Activated CD4-positive, alpha-beta T cell treated with anti-CD3 and anti-CD28 coated beads for 36 hours (primary cell): ENCODE data around the gene LRRC10B. TPM values are rescaled to one million over a fixed set of nuclear protein-coding genes. Genes with fewer than 3 reads are reported as not detected.
A peak's percentile ranks its signal among the peaks of the same experiment; 100 is the strongest.

ENCODE experiments used
- ATAC-seq: fragments of 200-7000 bp; cut with Tn5 transposase; one replicate; pipeline ENCODE4 v1.10.0; 2021; ENCODE audit warnings: mild to moderate bottlenecking, moderate library complexity
- CTCF ChIA-PET: fragments of 350-600 bp; sonication (Branson Sonifier 250); formaldehyde crosslinking; loops from one replicate; lab custom pipeline; 2021; ENCODE audit warnings: antibody characterized with exemption; lab: Charles Lee
- POLR2A ChIA-PET: fragments of 350-600 bp; sonication (Branson Sonifier 250); formaldehyde crosslinking; loops from one replicate; lab custom pipeline; 2021; ENCODE audit warnings: antibody characterized with exemption, inconsistent platforms; lab: Charles Lee
- DNase-seq: peaks from one replicate; pipeline ENCODE4 v3.0.0-alpha.2; 2020
- H3K27ac Mint-ChIP-seq: one replicate; pipeline ENCODE4 v1.8.0; 2021; ENCODE audit warnings: mixed read lengths
- H3K27me3 Mint-ChIP-seq: one replicate; pipeline ENCODE4 v1.8.0; 2021; ENCODE audit warnings: mixed read lengths
- H3K36me3 Mint-ChIP-seq: one replicate; pipeline ENCODE4 v1.8.0; 2021; ENCODE audit warnings: low read depth, mixed read lengths
- H3K4me1 Mint-ChIP-seq: one replicate; pipeline ENCODE4 v1.8.0; 2021; ENCODE audit warnings: mixed read lengths
- H3K4me3 Mint-ChIP-seq: one replicate; pipeline ENCODE4 v1.8.0; 2021; ENCODE audit warnings: mild to moderate bottlenecking, moderate library complexity, mixed read lengths
- H3K9me3 Mint-ChIP-seq: one replicate; pipeline ENCODE4 v1.8.0; 2021; ENCODE audit warnings: low read depth, mixed read lengths
- intact Hi-C, 2 experiments: fragments of 100-400 bp; cut with DNase I in 1 of 2; cut with micrococcal nuclease in 1 of 2; formaldehyde crosslinking; loops; one replicate each; pipeline versions ENCODE4 v1.14.2 to v1.15.1; 2022 to 2024; cut with DNase I, micrococcal nuclease
- total RNA-seq, 2 experiments: library from RNA; stranded (reverse); gene quantifications; one replicate each; pipeline ENCODE4 v1.2.3, GENCODE V29; 2021

LRRC10B gene
- total RNA-seq, 2 experiments from 2014 or later = not detected

- DNase-seq (no peak), ATAC-seq (no peak)
- H3K4me3 Mint-ChIP-seq = no peak overlapping the region
- no peaks in the 10 kb centered on the region for H3K36me3 Mint-ChIP-seq
- H3K9me3 Mint-ChIP-seq = no peaks in the 10 kb centered on the region
- ChIA-PET POLR2A (no interaction called here), CTCF (interaction anchor here (0.8 kb wide), 1 partner anchor 83 kb away, joined by 3 read pairs; no protein-coding TSS in a partner anchor)
- intact Hi-C loops = no loop called here
- H3K27me3 Mint-ChIP-seq = peaks cover 35% of the 10 kb centered on the region
- H3K4me1 Mint-ChIP-seq = peaks cover 10% of the 10 kb centered on the region
- H3K27ac Mint-ChIP-seq = no peak overlapping the region
Observed at GRCh38 chr11:61549662-61550568, 41.4 kb downstream of the LRRC10B start.

GRCh38 chr11:61550665-61551227 lies 42.2 kb downstream of the LRRC10B start:
- ATAC-seq = no peak
- CTCF ChIA-PET = no interaction called here

GRCh38 chr11:61551634-61552033 lies 43.1 kb downstream of the LRRC10B start:
- peaks cover 41% of the 10 kb centered on the region for H3K27me3 Mint-ChIP-seq
- CTCF ChIA-PET = no interaction called here
- intact Hi-C loops = no loop called here

More at GRCh38 chr11:61550665-61551227, 42.2 kb downstream of the LRRC10B start:
- no peak overlapping the region for H3K4me3 Mint-ChIP-seq
- POLR2A ChIA-PET = no interaction called here
- no peak overlapping the region for H3K27ac Mint-ChIP-seq
- H3K36me3 Mint-ChIP-seq = no peaks in the 10 kb centered on the region
- H3K4me1 Mint-ChIP-seq = peaks cover 10% of the 10 kb centered on the region
- no peak for DNase-seq
- H3K9me3 Mint-ChIP-seq = no peaks in the 10 kb centered on the region
- peaks cover 34% of the 10 kb centered on the region for H3K27me3 Mint-ChIP-seq
- intact Hi-C loops = no loop called here

GRCh38 chr11:61552108-61552635 lies 43.6 kb downstream of the LRRC10B start:
- Mint-ChIP-seq H3K36me3 (no peaks in the 10 kb centered on the region), H3K4me1 (peaks cover 10% of the 10 kb centered on the region), H3K4me3 (no peak overlapping the region), H3K9me3 (no peaks in the 10 kb centered on the region), H3K27ac (no peak overlapping the region), H3K27me3 (peaks cover 43% of the 10 kb centered on the region)
- ATAC-seq = no peak
- intact Hi-C loops = no loop called here
- POLR2A ChIA-PET = no interaction called here
- CTCF ChIA-PET = interaction anchor here (0.5 to 1.3 kb wide), 2 partner anchors 21 to 152 kb away, joined by 3 to 5 read pairs; no protein-coding TSS in a partner anchor
- DNase-seq = no peak

More at GRCh38 chr11:61551634-61552033, 43.1 kb downstream of the LRRC10B start:
- DNase-seq = no peak
- Mint-ChIP-seq H3K27ac (no peak overlapping the region), H3K4me3 (no peak overlapping the region), H3K36me3 (no peaks in the 10 kb centered on the region), H3K9me3 (no peaks in the 10 kb centered on the region), H3K4me1 (peaks cover 10% of the 10 kb centered on the region)
- ATAC-seq = no peak
- POLR2A ChIA-PET = no interaction called here

- ChIA-PET CTCF (interaction anchor here (0.5 to 1.3 kb wide), 2 partner anchors 22 to 750 kb away, joined by 4 to 5 read pairs; no protein-coding TSS in a partner anchor), POLR2A (interaction anchor here (0.7 kb wide), 1 partner anchor 425 kb away, joined by 3 read pairs; no protein-coding TSS in a partner anchor)
- ATAC-seq (no peak), DNase-seq (no peak)
- Mint-ChIP-seq H3K36me3 (no peaks in the 10 kb centered on the region), H3K27ac (no peak overlapping the region), H3K9me3 (no peaks in the 10 kb centered on the region), H3K4me3 (no peak overlapping the region), H3K27me3 (peaks cover 47% of the 10 kb centered on the region), H3K4me1 (peaks cover 10% of the 10 kb centered on the region)
- intact Hi-C loops = no loop called here
Observed at GRCh38 chr11:61553373-61554171, 45.0 kb downstream of the LRRC10B start.

- POLR2A ChIA-PET = interaction anchor here (0.7 kb wide), 1 partner anchor 426 kb away, joined by 3 read pairs; no protein-coding TSS in a partner anchor
- no peak overlapping the region for H3K4me3 Mint-ChIP-seq
Observed at GRCh38 chr11:61554172-61554988, 45.8 kb downstream of the LRRC10B start.

GRCh38 chr11:61555051-61555969 lies 46.8 kb downstream of the LRRC10B start:
- DNase-seq (peak; percentile 22), ATAC-seq (peak; percentile 30)
- H3K27ac Mint-ChIP-seq = no peak overlapping the region
- no peak overlapping the region for H3K4me3 Mint-ChIP-seq
- H3K36me3 Mint-ChIP-seq = no peaks in the 10 kb centered on the region
- peaks cover 51% of the 10 kb centered on the region for H3K27me3 Mint-ChIP-seq
- ChIA-PET POLR2A (interaction anchor here (0.9 kb wide), 1 partner anchor 22 kb away, joined by 5 read pairs; no protein-coding TSS in a partner anchor), CTCF (interaction anchor here (0.7 to 1.1 kb wide), 3 partner anchors 12 to 33 kb away, joined by 3 read pairs; no protein-coding TSS in a partner anchor)
- intact Hi-C loops = no loop called here
- H3K9me3 Mint-ChIP-seq = no peaks in the 10 kb centered on the region
- peaks cover 10% of the 10 kb centered on the region for H3K4me1 Mint-ChIP-seq

More at GRCh38 chr11:61554172-61554988, 45.8 kb downstream of the LRRC10B start:
- Mint-ChIP-seq H3K9me3 (no peaks in the 10 kb centered on the region), H3K27ac (no peak overlapping the region), H3K4me1 (peaks cover 10% of the 10 kb centered on the region), H3K27me3 (peaks cover 51% of the 10 kb centered on the region), H3K36me3 (no peaks in the 10 kb centered on the region)
- intact Hi-C loops = no loop called here
- ATAC-seq (no peak), DNase-seq (peak; percentile 19)
- CTCF ChIA-PET = interaction anchor here (0.5 to 1.1 kb wide), 2 partner anchors 11 to 750 kb away, joined by 3 to 4 read pairs; no protein-coding TSS in a partner anchor

- no peak overlapping the region for H3K4me3 Mint-ChIP-seq
- ChIA-PET CTCF (interaction anchor here (0.7 to 1.0 kb wide), 2 partner anchors 12 to 34 kb away, joined by 3 read pairs; no protein-coding TSS in a partner anchor), POLR2A (interaction anchor here (0.9 kb wide), 1 partner anchor 21 kb away, joined by 5 read pairs; no protein-coding TSS in a partner anchor)
- H3K27me3 Mint-ChIP-seq = peaks cover 52% of the 10 kb centered on the region
- no peak overlapping the region for H3K27ac Mint-ChIP-seq
- ATAC-seq (no peak), DNase-seq (no peak)
- H3K9me3 Mint-ChIP-seq = no peaks in the 10 kb centered on the region
- intact Hi-C loops = no loop called here
- H3K36me3 Mint-ChIP-seq = no peaks in the 10 kb centered on the region
- H3K4me1 Mint-ChIP-seq = peaks cover 10% of the 10 kb centered on the region
Observed at GRCh38 chr11:61555978-61556377, 47.4 kb downstream of the LRRC10B start.

- no peak for ATAC-seq
Observed at GRCh38 chr11:61556621-61557020, 48.1 kb downstream of the LRRC10B start.

More at GRCh38 chr11:61556621-61557020, 48.1 kb downstream of the LRRC10B start:
- CTCF ChIA-PET = interaction anchor here (1.0 kb wide), 1 partner anchor 12 kb away, joined by 3 read pairs; no protein-coding TSS in a partner anchor
- intact Hi-C loops = no loop called here
- Mint-ChIP-seq H3K27me3 (peaks cover 52% of the 10 kb centered on the region), H3K4me3 (no peak overlapping the region), H3K9me3 (no peaks in the 10 kb centered on the region), H3K4me1 (peaks cover 10% of the 10 kb centered on the region), H3K27ac (no peak overlapping the region), H3K36me3 (no peaks in the 10 kb centered on the region)
- no peak for DNase-seq
- POLR2A ChIA-PET = no interaction called here
